ENCODE data around the gene RCN1.
"Not testable (repeated sequence)": the region's sequence is repeated elsewhere in the genome, so short reads cannot be mapped to it uniquely, and the experiment has no call there.

The RCN1 gene

DNA sequence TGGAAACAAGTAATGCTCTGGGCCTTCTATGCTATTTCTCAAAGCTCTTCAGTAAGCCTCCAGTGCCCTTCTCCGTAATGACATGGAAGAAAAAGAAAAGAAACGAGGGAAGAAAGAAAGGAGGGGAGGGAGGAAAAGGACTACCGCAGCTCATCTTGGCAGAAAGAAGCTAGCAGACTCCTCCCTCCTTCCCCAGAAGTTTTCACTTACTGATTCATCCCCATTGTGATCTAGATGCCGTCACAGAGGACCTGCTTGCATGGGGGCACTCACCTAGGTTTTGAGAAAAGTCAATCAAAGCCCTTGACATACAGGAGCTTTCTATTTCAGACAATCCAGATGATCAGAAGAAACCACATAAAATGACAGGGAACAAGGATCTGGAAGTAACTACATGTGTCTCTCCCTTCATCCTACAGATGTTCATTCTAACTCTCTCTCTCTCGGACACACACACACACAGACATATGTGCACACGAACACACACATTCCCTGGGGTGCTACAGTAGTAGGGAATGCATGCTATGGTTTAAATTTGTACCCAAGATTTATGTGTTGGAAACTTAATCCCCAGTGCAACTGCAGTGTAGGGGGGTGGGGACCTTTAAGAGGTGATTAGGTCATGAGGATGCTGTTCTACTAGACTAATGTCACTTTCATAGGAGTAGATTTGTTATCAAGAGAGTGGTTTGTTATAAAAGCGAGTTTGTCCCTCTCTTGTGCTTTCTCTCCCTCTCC is 37.6 kb upstream of the RCN1 start:
- no peak overlapping the region for H3K4me3 ChIP-seq (ENCODE audit: low read depth, low read length)
- TF ChIP-seq, protein P1, sequence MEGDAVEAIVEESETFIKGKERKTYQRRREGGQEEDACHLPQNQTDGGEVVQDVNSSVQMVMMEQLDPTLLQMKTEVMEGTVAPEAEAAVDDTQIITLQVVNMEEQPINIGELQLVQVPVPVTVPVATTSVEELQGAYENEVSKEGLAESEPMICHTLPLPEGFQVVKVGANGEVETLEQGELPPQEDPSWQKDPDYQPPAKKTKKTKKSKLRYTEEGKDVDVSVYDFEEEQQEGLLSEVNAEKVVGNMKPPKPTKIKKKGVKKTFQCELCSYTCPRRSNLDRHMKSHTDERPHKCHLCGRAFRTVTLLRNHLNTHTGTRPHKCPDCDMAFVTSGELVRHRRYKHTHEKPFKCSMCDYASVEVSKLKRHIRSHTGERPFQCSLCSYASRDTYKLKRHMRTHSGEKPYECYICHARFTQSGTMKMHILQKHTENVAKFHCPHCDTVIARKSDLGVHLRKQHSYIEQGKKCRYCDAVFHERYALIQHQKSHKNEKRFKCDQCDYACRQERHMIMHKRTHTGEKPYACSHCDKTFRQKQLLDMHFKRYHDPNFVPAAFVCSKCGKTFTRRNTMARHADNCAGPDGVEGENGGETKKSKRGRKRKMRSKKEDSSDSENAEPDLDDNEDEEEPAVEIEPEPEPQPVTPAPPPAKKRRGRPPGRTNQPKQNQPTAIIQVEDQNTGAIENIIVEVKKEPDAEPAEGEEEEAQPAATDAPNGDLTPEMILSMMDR (IDR thresholded peaks at IDR 0.05; ENCODE audit: low read depth, low read length): no peak

DNA sequence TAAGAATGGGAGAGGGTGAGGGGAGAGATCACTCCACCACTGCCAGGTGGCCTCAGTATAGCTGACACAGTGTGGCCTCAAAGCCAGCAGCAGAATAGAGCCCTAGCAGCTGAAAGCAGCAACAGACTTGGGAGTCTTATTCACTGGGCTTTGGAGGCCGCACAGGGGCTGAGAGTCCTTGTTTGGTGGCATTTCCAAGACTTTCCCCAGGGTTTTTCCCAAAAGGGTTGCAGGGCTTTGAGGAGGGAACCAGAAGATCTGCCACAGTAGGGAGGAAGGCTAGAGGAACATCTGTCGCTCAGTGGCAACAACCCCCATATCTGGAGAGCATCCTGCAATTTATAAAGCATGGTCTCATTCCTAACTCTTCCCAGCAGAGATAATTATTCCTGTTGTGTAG is 35.0 kb upstream of the RCN1 start:
- TF ChIP-seq, protein P1 (IDR thresholded peaks at IDR 0.05; ENCODE audit: low read depth, low read length): no peak
- no peak overlapping the region for H3K4me3 ChIP-seq (ENCODE audit: low read depth, low read length)

DNA sequence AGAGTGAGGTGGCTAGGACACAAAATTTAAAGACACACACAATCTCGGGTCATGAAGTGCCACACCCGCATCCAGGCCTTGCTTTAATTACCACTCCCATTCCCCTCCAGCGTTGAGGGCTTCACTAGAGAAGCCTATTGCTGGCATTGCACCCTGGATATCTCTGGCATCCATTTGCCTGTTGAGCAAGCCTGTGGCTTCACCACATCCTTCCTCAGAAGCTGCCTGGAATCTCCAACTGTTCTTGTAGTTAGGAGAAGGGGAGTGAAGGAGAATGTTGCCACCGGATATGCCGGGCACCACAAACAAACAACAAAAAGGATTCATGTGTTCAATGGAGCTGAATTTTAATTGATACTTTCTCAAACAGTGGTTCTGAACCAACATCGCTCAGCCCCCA is 34.4 kb upstream of the RCN1 start:
- H3K4me3 ChIP-seq (ENCODE audit: low read depth, low read length): no peak overlapping the region
- TF ChIP-seq, protein P1 (IDR thresholded peaks at IDR 0.05; ENCODE audit: low read depth, low read length): no peak

DNA sequence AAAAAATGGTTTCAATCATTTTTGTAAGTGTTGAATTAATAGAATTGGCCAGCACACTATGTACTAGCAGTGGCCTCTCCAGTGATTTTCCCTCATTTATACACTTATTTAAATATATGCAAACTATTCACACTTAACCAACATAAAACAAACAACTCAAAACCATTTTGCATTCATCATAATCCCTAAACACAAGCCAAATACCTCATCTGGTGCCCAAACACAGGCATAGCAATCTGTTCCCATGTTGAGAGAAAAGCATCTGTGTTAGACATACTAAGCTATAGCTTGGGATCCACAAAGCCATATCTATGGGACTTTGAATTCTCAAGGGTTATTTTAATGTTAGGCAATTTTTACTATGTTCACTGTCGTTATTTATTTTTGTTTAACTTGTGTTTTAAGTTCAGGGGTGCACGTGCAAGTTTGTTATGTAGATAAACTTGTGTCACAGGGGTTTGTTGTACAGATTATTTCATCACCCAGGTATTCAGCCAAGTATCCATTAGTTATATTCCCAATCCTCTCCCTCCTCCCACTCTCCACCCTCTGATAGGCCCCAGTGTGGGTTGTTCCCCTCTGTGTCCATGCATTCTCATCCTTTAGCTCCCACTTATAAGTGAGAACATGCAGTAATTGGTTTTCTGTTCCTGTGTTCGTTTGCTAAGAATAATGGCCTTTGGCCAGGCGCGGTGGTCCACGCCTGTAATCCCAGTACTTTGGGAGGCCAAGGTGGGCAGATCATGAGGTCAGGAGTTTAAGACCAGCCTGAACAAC is 31.0 kb upstream of the RCN1 start:
- H3K4me3 ChIP-seq (ENCODE audit: low read depth, low read length): no peak overlapping the region
- TF ChIP-seq, protein P1 (IDR thresholded peaks at IDR 0.05; ENCODE audit: low read depth, low read length): no peak

DNA sequence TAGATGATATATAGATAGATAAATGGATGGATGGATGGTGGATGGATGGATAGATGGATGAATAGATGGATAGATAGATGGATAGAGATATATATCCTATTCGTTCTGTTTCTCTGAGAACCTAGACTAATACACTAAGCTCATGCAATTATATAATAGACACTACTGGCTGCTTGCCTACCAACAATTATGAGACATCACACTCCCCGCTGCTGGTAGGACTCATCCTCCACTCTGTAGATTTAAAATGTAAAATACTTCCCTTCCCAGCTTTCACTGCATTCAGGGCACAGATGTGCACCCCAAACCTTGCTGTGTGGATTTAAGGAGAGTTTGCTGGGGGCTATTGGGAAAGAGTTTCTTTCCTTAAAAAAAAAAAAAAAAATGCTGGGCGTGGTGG is 28.3 kb upstream of the RCN1 start:
- TF ChIP-seq, protein P1 (IDR thresholded peaks at IDR 0.05; ENCODE audit: low read depth, low read length): no peak

DNA sequence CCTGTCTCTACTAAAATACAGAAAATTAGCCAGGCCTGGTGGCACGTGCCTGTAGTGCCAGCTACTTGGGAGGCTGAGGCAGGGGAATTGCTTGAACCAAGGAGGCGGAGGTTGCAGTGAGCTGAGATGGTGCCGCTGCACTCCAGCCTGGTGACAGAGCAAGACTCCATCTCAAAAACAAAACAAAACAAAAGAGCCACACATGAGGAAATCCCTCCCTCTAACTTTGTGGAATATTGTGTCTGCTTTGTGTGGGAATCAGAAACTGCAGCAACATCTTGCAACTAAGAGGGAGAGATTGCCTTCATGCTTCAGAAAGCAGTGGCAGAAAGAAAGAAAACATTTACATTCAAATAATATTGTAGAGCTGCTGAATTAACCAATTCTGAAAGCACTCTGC is 27.8 kb upstream of the RCN1 start:
- not testable (repeated sequence) for H3K4me3 ChIP-seq (ENCODE audit: low read depth, low read length)

More for the DNA sequence above, 28.3 kb upstream of the RCN1 start:
- no peak overlapping the region for H3K4me3 ChIP-seq (ENCODE audit: low read depth, low read length)

DNA sequence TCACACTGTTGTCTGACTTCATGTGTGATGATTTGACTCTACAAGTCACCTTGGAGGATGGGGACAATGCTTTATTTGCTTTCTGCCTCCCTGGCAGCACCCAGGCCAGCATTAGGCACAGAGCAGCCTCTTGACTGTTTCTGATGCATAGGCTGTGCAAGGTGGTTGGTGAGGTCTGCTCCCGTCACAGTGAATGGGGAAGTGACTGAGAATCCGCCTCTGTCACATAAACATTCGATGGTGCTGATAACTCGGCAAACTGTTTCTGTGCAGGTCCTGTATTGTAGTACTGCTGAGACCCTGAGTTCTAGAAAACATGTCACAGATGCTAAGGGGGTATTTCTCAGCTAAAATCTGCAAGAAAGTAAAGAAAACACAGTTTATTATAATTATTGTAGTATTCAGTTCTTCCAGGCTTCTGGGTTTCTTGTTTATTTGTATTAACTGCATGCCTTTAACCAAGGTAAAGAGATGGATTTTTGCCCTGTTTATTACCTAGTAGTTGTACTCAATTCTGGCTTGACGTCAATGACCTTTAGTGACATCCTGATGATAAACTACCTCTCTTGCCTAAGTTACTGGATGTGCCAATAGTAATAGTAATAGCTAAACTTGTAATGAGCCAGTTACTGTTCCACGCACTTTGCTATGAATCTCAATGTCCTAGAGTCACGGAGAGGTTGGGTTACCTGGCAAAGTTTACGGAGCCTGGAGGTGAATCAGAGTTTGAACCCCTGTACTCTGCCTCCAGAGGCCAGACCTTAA is 24.8 kb upstream of the RCN1 start:
- no peak overlapping the region for H3K4me3 ChIP-seq (ENCODE audit: low read depth, low read length)
- TF ChIP-seq, protein P1 (IDR thresholded peaks at IDR 0.05; ENCODE audit: low read depth, low read length): no peak
